ENCODE measurements around the gene ASAH2B. TPM values are rescaled to one million over a fixed set of nuclear protein-coding genes. Genes with fewer than 3 reads are reported as not detected.
"Not testable (repeated sequence)": the region's sequence is repeated elsewhere in the genome, so short reads cannot be mapped to it uniquely, and the experiment has no call there.

ASAH2B gene
- 3.7 and 6.0 TPM in 2 replicates for total RNA-seq (ENCODE audit: low replicate concordance)
- long read RNA-seq, full-length matches to known transcripts, result 18 of 36 reads
- long read RNA-seq, partial matches to known transcripts, result 5 of 36 reads
- long read RNA-seq, other reads (novel, unspliced or antisense), result 13 of 36 reads

GRCh38 chr10:50739618-50740292 is at the start of gene ASAH2B:
Gene ASAH2B (plus strand): TSS chr10:50739936. CDS start chr10:50745131, 5,195 bp downstream.
- no peak for TF ChIP-seq CTCF (conservative IDR thresholded peaks at IDR 0.05)
- DNase-seq (ENCODE audit: extremely low spot score, unreplicated experiment), result peak; percentile 85
- peak within 1 kb of the TSS; percentile 87 for H3K27ac Mint-ChIP-seq
- no peaks in the 10 kb centered on the region for H3K36me3 Mint-ChIP-seq
- peak within 1 kb of the TSS; percentile 99 for H3K4me3 Mint-ChIP-seq
- H3K4me1 Mint-ChIP-seq (ENCODE audit: unreplicated experiment), result peaks cover 4% of the 10 kb centered on the region
- H3K9me3 Mint-ChIP-seq, result no peaks in the 10 kb centered on the region
- peaks cover 21% of the 10 kb centered on the region for H3K27me3 Mint-ChIP-seq

GRCh38 chr10:50697819-50698218 is 41.9 kb upstream of the ASAH2B start:
- not testable (repeated sequence) for H3K9me3 Mint-ChIP-seq; H3K27ac Mint-ChIP-seq; H3K4me3 Mint-ChIP-seq; H3K4me1 Mint-ChIP-seq (ENCODE audit: unreplicated experiment); H3K27me3 Mint-ChIP-seq; H3K36me3 Mint-ChIP-seq; DNase-seq (ENCODE audit: extremely low spot score, unreplicated experiment)

- H3K4me1 Mint-ChIP-seq (ENCODE audit: unreplicated experiment); H3K4me3 Mint-ChIP-seq; H3K27ac Mint-ChIP-seq; H3K36me3 Mint-ChIP-seq; H3K27me3 Mint-ChIP-seq; H3K9me3 Mint-ChIP-seq; DNase-seq (ENCODE audit: extremely low spot score, unreplicated experiment): not testable (repeated sequence)
Observed at GRCh38 chr10:50701947-50702346, 37.8 kb upstream of the ASAH2B start.

- DNase-seq (ENCODE audit: extremely low spot score, unreplicated experiment); H3K9me3 Mint-ChIP-seq; H3K4me3 Mint-ChIP-seq; H3K27ac Mint-ChIP-seq; H3K27me3 Mint-ChIP-seq; H3K4me1 Mint-ChIP-seq (ENCODE audit: unreplicated experiment); H3K36me3 Mint-ChIP-seq: not testable (repeated sequence)
Observed at GRCh38 chr10:50702997-50703396, 36.7 kb upstream of the ASAH2B start.

GRCh38 chr10:50704436-50705079 is 35.2 kb upstream of the ASAH2B start:
- H3K9me3 Mint-ChIP-seq; H3K27ac Mint-ChIP-seq; H3K4me3 Mint-ChIP-seq; H3K36me3 Mint-ChIP-seq; H3K4me1 Mint-ChIP-seq (ENCODE audit: unreplicated experiment); H3K27me3 Mint-ChIP-seq; DNase-seq (ENCODE audit: extremely low spot score, unreplicated experiment): not testable (repeated sequence)

- not testable (repeated sequence) for DNase-seq (ENCODE audit: extremely low spot score, unreplicated experiment); H3K9me3 Mint-ChIP-seq; H3K4me3 Mint-ChIP-seq; H3K36me3 Mint-ChIP-seq; H3K4me1 Mint-ChIP-seq (ENCODE audit: unreplicated experiment); H3K27ac Mint-ChIP-seq; H3K27me3 Mint-ChIP-seq
Observed at GRCh38 chr10:50706006-50706405, 33.7 kb upstream of the ASAH2B start.

GRCh38 chr10:50710241-50710640 is 29.5 kb upstream of the ASAH2B start:
- H3K27me3 Mint-ChIP-seq; DNase-seq (ENCODE audit: extremely low spot score, unreplicated experiment); H3K9me3 Mint-ChIP-seq; H3K4me3 Mint-ChIP-seq; H3K36me3 Mint-ChIP-seq; H3K4me1 Mint-ChIP-seq (ENCODE audit: unreplicated experiment); H3K27ac Mint-ChIP-seq: not testable (repeated sequence)

- not testable (repeated sequence) for H3K9me3 Mint-ChIP-seq; DNase-seq (ENCODE audit: extremely low spot score, unreplicated experiment); H3K4me3 Mint-ChIP-seq; H3K36me3 Mint-ChIP-seq; H3K27ac Mint-ChIP-seq; H3K4me1 Mint-ChIP-seq (ENCODE audit: unreplicated experiment)
- peaks cover 43% of the 10 kb centered on the region for H3K27me3 Mint-ChIP-seq
Observed at GRCh38 chr10:50723812-50724211, 15.9 kb upstream of the ASAH2B start.

- not testable (repeated sequence) for H3K27ac Mint-ChIP-seq; H3K4me3 Mint-ChIP-seq; DNase-seq (ENCODE audit: extremely low spot score, unreplicated experiment); H3K36me3 Mint-ChIP-seq; H3K4me1 Mint-ChIP-seq (ENCODE audit: unreplicated experiment); H3K9me3 Mint-ChIP-seq
- peaks cover 38% of the 10 kb centered on the region for H3K27me3 Mint-ChIP-seq
Observed at GRCh38 chr10:50728112-50728511, 11.6 kb upstream of the ASAH2B start.

- H3K4me3 Mint-ChIP-seq, result peak overlapping the region; percentile 99
- peak overlapping the region; percentile 87 for H3K27ac Mint-ChIP-seq
- not testable (repeated sequence) for H3K9me3 Mint-ChIP-seq; H3K36me3 Mint-ChIP-seq; H3K4me1 Mint-ChIP-seq (ENCODE audit: unreplicated experiment); DNase-seq (ENCODE audit: extremely low spot score, unreplicated experiment)
- peaks cover 27% of the 10 kb centered on the region for H3K27me3 Mint-ChIP-seq
Observed at GRCh38 chr10:50738987-50739617, 634 bp upstream of the ASAH2B start.

Measured in type B pancreatic cell (in vitro differentiated cells).